Measurements from ENCODE around the gene C2CD4D.

DNA sequence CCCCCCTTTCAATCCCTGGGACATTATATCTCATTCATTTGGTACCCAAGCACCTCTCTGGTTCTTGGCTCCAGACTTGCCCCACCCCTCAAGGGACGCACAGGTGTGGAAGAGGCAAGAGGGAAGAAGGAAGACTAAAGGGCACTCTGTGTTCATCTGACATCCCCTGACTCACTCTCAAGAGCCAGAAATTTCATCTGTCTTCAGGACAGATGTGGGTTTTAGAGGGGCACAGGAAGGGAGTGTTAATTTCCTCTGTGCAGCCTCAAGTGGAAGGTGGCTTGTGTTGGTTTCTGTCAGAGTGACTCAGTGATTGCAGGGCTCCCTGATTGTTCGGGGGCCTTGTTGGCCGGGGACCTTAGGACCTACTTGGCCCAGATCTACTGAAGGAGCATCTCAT, 2.4 kb downstream of the C2CD4D start:
- no peak for TF ChIP-seq POLR2A (IDR thresholded peaks at IDR 0.05)
- TF ChIP-seq, protein P1, sequence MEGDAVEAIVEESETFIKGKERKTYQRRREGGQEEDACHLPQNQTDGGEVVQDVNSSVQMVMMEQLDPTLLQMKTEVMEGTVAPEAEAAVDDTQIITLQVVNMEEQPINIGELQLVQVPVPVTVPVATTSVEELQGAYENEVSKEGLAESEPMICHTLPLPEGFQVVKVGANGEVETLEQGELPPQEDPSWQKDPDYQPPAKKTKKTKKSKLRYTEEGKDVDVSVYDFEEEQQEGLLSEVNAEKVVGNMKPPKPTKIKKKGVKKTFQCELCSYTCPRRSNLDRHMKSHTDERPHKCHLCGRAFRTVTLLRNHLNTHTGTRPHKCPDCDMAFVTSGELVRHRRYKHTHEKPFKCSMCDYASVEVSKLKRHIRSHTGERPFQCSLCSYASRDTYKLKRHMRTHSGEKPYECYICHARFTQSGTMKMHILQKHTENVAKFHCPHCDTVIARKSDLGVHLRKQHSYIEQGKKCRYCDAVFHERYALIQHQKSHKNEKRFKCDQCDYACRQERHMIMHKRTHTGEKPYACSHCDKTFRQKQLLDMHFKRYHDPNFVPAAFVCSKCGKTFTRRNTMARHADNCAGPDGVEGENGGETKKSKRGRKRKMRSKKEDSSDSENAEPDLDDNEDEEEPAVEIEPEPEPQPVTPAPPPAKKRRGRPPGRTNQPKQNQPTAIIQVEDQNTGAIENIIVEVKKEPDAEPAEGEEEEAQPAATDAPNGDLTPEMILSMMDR (IDR thresholded peaks at IDR 0.05), result no peak
- no peak for TF ChIP-seq POLR2AphosphoS5 (IDR thresholded peaks at IDR 0.05; ENCODE audit: insufficient read depth in 1 of 2, low read depth in 1 of 2)
